A549 (cell line): Measurements from ENCODE around the gene DNAJC30. TPM values are rescaled to one million over a fixed set of nuclear protein-coding genes. Genes with fewer than 3 reads are reported as not detected.

Experiments
- ATAC-seq, 2 experiments: fragments of 200-7000 bp in 1 of 2; fragments of >200 bp in 1 of 2; cut with Nextera tagmentation in 1 of 2; cut with Tn5 transposase in 1 of 2; 3 replicates each; pipeline versions ENCODE4 v1.8.0 to v1.9.1; 2018 to 2020; ENCODE audit warnings: mild to moderate bottlenecking in 1 of 2, moderate library complexity in 1 of 2
- CTCF ChIA-PET: fragments of 300-600 bp; sonication (Branson Sonifier 250); formaldehyde crosslinking; extraction: SDS; loops from one replicate; lab custom pipeline; 2021; ENCODE audit warnings: antibody characterized with exemption, inconsistent platforms; lab: Yijun Ruan, JAX
- POLR2A ChIA-PET: fragments of 350-600 bp; formaldehyde crosslinking; extraction: SDS; loops from one replicate; lab custom pipeline; 2021; ENCODE audit warnings: antibody characterized with exemption, inconsistent platforms; lab: Yijun Ruan, JAX
- DNase-seq, 2 experiments: peaks; one replicate each; pipeline versions ENCODE4 v3.0.0 to v3.0.0-alpha.2; 2011 to 2016; ENCODE audit warnings: low read depth in 1 of 2, low spot score in 1 of 2
- FAIRE-seq: peaks from 2 replicates; lab custom pipeline; 2011; peaks lifted over from hg19 to GRCh38; lab: Jason Lieb, UNC
- H3K27ac ChIP-seq, 2 experiments: fragments of >200 bp; sonication (Bioruptor Twin); formaldehyde crosslinking; 3 replicates each; pipeline ENCODE4 v1.5.1; 2016 to 2017
- H3K4me1 ChIP-seq: fragments of >200 bp; sonication (Bioruptor Twin); formaldehyde crosslinking; 3 replicates; pipeline ENCODE4 v1.6.1; 2016
- H3K4me2 ChIP-seq: fragments of >200 bp; sonication (Bioruptor Twin); formaldehyde crosslinking; 3 replicates; pipeline ENCODE4 v1.6.1; 2016
- H3K4me3 ChIP-seq: fragments of >200 bp; sonication (Bioruptor Twin); formaldehyde crosslinking; 3 replicates; pipeline ENCODE4 v1.5.1; 2016
- H3K9me3 ChIP-seq: fragments of >200 bp; sonication (Bioruptor Twin); formaldehyde crosslinking; 3 replicates; pipeline ENCODE4 v1.6.1; 2016
- CBX2 ChIP-seq: fragments of 200-600 bp; sonication (generic); IDR thresholded peaks from 2 replicates; pipeline ENCODE4 v1.6.1; 2016; ENCODE audit warnings: low read depth, mild to moderate bottlenecking, borderline replicate concordance
- CBX8 ChIP-seq: fragments of 200-600 bp; sonication (generic); IDR thresholded peaks from 2 replicates; pipeline ENCODE4 v1.6.1; 2016
- ESRRA ChIP-seq: fragments of 150-350 bp; IDR thresholded peaks from 2 replicates; pipeline ENCODE4 v1.6.1; 2014; ENCODE audit warnings: mild to moderate bottlenecking, low read length, borderline replicate concordance
- FOXS1 ChIP-seq: fragments of 250-450 bp; sonication (Bioruptor Pico); IDR thresholded peaks from 2 replicates; pipeline ENCODE4 v1.5.0; 2020; ENCODE audit warnings: mild to moderate bottlenecking, moderate library complexity
- GATA3 ChIP-seq: IDR thresholded peaks from 2 replicates; pipeline ENCODE4 v1.6.1; 2012; ENCODE audit warnings: borderline replicate concordance
- HES2 ChIP-seq: fragments of >200 bp; sonication (Bioruptor Twin); formaldehyde crosslinking; IDR thresholded peaks from 2 replicates; pipeline ENCODE4 v1.6.1; 2016
- HEYL ChIP-seq: fragments of 250-450 bp; sonication (Bioruptor Pico); IDR thresholded peaks from 2 replicates; pipeline ENCODE4 v1.8.0; 2021; ENCODE audit warnings: mild to moderate bottlenecking, moderate library complexity
- HMGXB4 ChIP-seq: fragments of 250-450 bp; sonication (Bioruptor Pico); IDR thresholded peaks from 2 replicates; pipeline ENCODE4 v1.5.0; 2021; ENCODE audit warnings: mild to moderate bottlenecking, moderate library complexity, borderline replicate concordance
- HOXA7 ChIP-seq: fragments of 250-450 bp; sonication (Bioruptor Pico); IDR thresholded peaks from 2 replicates; pipeline ENCODE4 v1.5.0; 2020; ENCODE audit warnings: mild to moderate bottlenecking, moderate library complexity
- JUNB ChIP-seq: fragments of >200 bp; sonication (Bioruptor Twin); formaldehyde crosslinking; IDR thresholded peaks from 2 replicates; pipeline ENCODE4 v1.6.1; 2016
- KDM5A ChIP-seq: fragments of 200-600 bp; sonication (generic); IDR thresholded peaks from 2 replicates; pipeline ENCODE4 v1.6.1; 2016; ENCODE audit warnings: antibody characterized with exemption, mild to moderate bottlenecking
- MYC ChIP-seq: IDR thresholded peaks from 2 replicates; pipeline ENCODE4 v1.6.1; 2012; ENCODE audit warnings: mild to moderate bottlenecking, inconsistent platforms, low read length, improper control_type of control experiment, borderline replicate concordance
- NPAS2 ChIP-seq: fragments of 250-450 bp; sonication (Bioruptor Pico); IDR thresholded peaks from 2 replicates; pipeline ENCODE4 v1.8.0; 2022; ENCODE audit warnings: mild to moderate bottlenecking, moderate library complexity, borderline replicate concordance
- POLR2A ChIP-seq: IDR thresholded peaks from 2 replicates; pipeline ENCODE4 v1.6.1; 2012; ENCODE audit warnings: mild to moderate bottlenecking, low read length
- RAD21 ChIP-seq, 2 experiments: fragments of >200 bp in 1 of 2; sonication (Bioruptor Twin) in 1 of 2; formaldehyde crosslinking in 1 of 2; IDR thresholded peaks in 1 of 2; conservative IDR thresholded peaks in 1 of 2; 2 replicates in 1 of 2; 3 replicates in 1 of 2; pipeline ENCODE4 v1.6.1; 2012 to 2018; ENCODE audit warnings: inconsistent platforms in 1 of 2
- RARB ChIP-seq: fragments of 250-450 bp; sonication (Bioruptor Pico); IDR thresholded peaks from 2 replicates; pipeline ENCODE4 v1.8.0; 2021; ENCODE audit warnings: mild to moderate bottlenecking, moderate library complexity
- RCOR1 ChIP-seq: fragments of 150-350 bp; IDR thresholded peaks from 2 replicates; pipeline ENCODE4 v1.6.1; 2014; ENCODE audit warnings: antibody characterized with exemption, low read length, low read depth
- RNF2 ChIP-seq: fragments of 200-600 bp; sonication (generic); IDR thresholded peaks from 2 replicates; pipeline ENCODE4 v1.6.1; 2016; ENCODE audit warnings: low read depth, mild to moderate bottlenecking, antibody characterized with exemption, moderate library complexity, borderline replicate concordance
- SMC3 ChIP-seq: fragments of >200 bp; sonication (Bioruptor Twin); formaldehyde crosslinking; IDR thresholded peaks from 3 replicates; pipeline ENCODE4 v1.6.1; 2018; ENCODE audit warnings: inconsistent platforms
- SREBF2 ChIP-seq: fragments of 450-650 bp; IDR thresholded peaks from 2 replicates; pipeline ENCODE4 v1.6.1; 2014; ENCODE audit warnings: mild to moderate bottlenecking, moderate library complexity
- TP53 ChIP-seq: fragments of 250-450 bp; sonication (Bioruptor Pico); IDR thresholded peaks from 2 replicates; pipeline ENCODE4 v1.5.0; 2021; ENCODE audit warnings: mild to moderate bottlenecking, moderate library complexity
- ZC3H11A ChIP-seq: fragments of 450-650 bp; IDR thresholded peaks from 2 replicates; pipeline ENCODE4 v1.6.1; 2014; ENCODE audit warnings: antibody characterized with exemption, mild to moderate bottlenecking
- ZFP36 ChIP-seq: fragments of 450-650 bp; IDR thresholded peaks from 2 replicates; pipeline ENCODE4 v1.6.1; 2014; ENCODE audit warnings: borderline replicate concordance; ENCODE audit not compliant: partially characterized antibody
- ZSCAN20 ChIP-seq: fragments of 250-450 bp; sonication (Bioruptor Pico); IDR thresholded peaks from 2 replicates; pipeline ENCODE4 v1.8.0; 2022; ENCODE audit warnings: mild to moderate bottlenecking, moderate library complexity
- WGBS: methylation state at CpG from one replicate; pipeline ENCODE4 v1.1.6; 2017; ENCODE audit errors: missing lambda C conversion rate; 5-methylcytosine and 5-hydroxymethylcytosine counted together
- polyA plus RNA-seq, 4 experiments: library from polyadenylated mRNA; depleted of rRNA in 3 of 4; stranded (reverse); fragments of >200 nt; fragmentation: RNase III in 1 of 4; extraction: RNeasy Plus Mini Kit Qiagen cat#74134 plus additional on column Dnase treatment in 1 of 4; gene quantifications; 2 replicates in 3 of 4; 3 replicates in 1 of 4; pipeline ENCODE4 v1.2.3, GENCODE V29; 2011 to 2017
- TF ChIP-seq, protein P1 (sequence below): fragments of 250-450 bp; sonication (Bioruptor Pico); IDR thresholded peaks from 2 replicates; pipeline ENCODE4 v1.5.0; 2020; ENCODE audit warnings: low read depth, mild to moderate bottlenecking, moderate library complexity
- TF ChIP-seq, protein P2 (sequence below): IDR thresholded peaks from 2 replicates; pipeline ENCODE4 v1.6.1; 2012; ENCODE audit warnings: low read depth, borderline replicate concordance

The DNAJC30 gene
- polyA plus RNA-seq, 2 of the 4 experiments (the other 2 are of a cell fraction), result 5.7 to 8.9 TPM

DNA sequence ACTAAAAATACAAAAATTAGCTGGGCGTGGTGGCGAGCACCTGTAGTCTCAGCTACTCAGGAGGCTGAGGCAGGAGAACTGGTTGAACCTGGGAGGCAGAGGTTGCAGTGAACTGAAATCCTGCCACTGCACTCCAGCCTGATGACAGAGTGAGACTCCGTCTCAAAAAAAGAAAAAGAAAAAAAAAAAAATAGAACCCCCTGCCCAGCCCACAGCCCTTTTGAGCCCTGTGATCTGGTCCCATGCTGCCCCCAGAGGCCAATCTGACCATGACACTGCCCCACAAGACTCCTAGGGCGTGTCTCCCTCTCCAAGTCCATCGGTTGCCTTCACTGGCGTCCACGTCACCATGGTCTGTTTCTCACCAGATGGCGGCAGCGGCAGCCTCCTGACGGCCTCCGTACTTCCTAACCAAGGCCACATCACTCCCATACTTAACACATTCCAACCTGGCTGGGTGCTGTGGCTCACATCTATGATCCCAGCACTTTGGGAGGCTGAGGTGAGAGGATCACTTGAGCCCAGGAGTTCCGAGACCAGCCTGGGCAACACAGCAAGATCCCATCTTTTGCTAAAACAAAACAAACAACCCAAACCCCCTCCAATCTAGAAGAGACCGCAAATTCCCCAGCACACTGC, 18.2 kb upstream of the DNAJC30 start (continued):
- TF ChIP-seq ZC3H11A (no peak), GATA3 (no peak), HMGXB4 (no peak), RARB (CRISPR knock-in tag) (no peak), NPAS2 (CRISPR knock-in tag) (no peak), ZSCAN20 (CRISPR knock-in tag) (0 out of 2 replicates have a peak, but pooled peaks have one; percentile 65), ZFP36 (no peak), TP53 (CRISPR knock-in tag) (no peak), HES2 (no peak), CBX8 (no peak), SMC3 (peak; percentile 54; the same call in 2 of the 3 replicates), JUNB (no peak), RCOR1 (no peak), HEYL (CRISPR knock-in tag) (no peak), ESRRA (no peak), POLR2A (no peak), FOXS1 (CRISPR knock-in tag) (no peak), CBX2 (no peak), SREBF2 (no peak), KDM5A (no peak), MYC (no peak), RNF2 (no peak), HOXA7 (CRISPR knock-in tag) (no peak), RAD21 (conservative IDR thresholded peaks at IDR 0.05 in 1 of 2, IDR thresholded peaks at IDR 0.05 in 1 of 2) (peak; percentile 53 to 70; a peak in 4 of 5 replicates)
- TF ChIP-seq, protein P1, sequence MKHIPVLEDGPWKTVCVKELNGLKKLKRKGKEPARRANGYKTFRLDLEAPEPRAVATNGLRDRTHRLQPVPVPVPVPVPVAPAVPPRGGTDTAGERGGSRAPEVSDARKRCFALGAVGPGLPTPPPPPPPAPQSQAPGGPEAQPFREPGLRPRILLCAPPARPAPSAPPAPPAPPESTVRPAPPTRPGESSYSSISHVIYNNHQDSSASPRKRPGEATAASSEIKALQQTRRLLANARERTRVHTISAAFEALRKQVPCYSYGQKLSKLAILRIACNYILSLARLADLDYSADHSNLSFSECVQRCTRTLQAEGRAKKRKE (CRISPR knock-in tag), result peak; percentile 88
- TF ChIP-seq, protein P2, sequence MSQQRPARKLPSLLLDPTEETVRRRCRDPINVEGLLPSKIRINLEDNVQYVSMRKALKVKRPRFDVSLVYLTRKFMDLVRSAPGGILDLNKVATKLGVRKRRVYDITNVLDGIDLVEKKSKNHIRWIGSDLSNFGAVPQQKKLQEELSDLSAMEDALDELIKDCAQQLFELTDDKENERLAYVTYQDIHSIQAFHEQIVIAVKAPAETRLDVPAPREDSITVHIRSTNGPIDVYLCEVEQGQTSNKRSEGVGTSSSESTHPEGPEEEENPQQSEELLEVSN, result no peak

DNA sequence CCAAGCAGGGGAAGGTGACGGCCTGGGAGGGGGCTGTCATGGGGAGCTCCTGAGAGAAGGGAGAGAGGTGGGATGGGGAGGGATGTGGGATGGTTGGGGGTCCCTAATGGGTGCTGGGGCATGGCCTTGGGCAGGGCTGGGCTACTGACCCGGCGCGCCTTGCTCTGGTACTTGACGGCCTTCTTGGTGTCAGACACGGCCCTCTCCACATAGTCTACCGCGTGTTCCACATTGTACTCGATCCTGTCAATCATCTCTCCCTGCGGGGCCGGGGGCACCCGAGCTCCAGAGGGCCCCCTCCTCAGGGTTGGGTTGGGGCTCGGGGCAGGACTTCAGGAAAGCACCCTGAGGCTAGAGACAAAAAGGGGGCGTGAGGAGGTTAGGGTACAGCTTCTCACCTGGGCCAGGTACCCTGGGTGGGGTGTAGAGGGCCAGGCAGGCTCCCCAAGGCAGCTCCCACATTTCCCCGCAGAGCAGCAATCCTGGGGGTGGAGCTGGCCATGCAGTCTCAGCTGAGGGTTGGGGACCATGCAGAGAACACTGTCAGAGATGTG, 17.4 kb upstream of the DNAJC30 start:
- Histone ChIP-seq H3K4me1 (peaks cover 67% of the 10 kb centered on the region), H3K4me2 (no peak overlapping the region), H3K4me3 (no peak overlapping the region), H3K27ac (peak overlapping the region; percentile 99 to 100; a peak in 5 of 6 replicates), H3K9me3 (no peaks in the 10 kb centered on the region)
- ATAC-seq (no peak), DNase-seq (no peak), FAIRE-seq (no peak)
- ChIA-PET POLR2A (interaction anchor here (2.2 kb wide), 1 partner anchor 10 kb away, joined by 6 read pairs; no protein-coding TSS in a partner anchor), CTCF (interaction anchor here (0.6 to 10.0 kb wide), 17 partner anchors 9 to 448 kb away, joined by 3 to 139 read pairs (median 5); partner anchors contain the start of gene STX1A)
- 72% methylated on average over 10 of the region's 15 CpGs for WGBS
- no peak for TF ChIP-seq HOXA7 (CRISPR knock-in tag)
